Mammary epithelial cell (primary cell): ENCODE data around the gene SH3RF3.

Experiments
- EZH2 ChIP-seq: IDR thresholded peaks from 2 replicates; pipeline ENCODE4 v1.6.1; 2012; ENCODE audit warnings: low read length, inconsistent platforms, borderline replicate concordance
- TF ChIP-seq, protein P1 (sequence below), 2 donors: IDR thresholded peaks in 1 of 2; conservative IDR thresholded peaks in 1 of 2; 2 replicates each; pipeline ENCODE4 v1.5.1; 2011 to 2012; ENCODE audit warnings: inconsistent platforms in 2 of 2, low read length in 2 of 2, mild to moderate bottlenecking in 2 of 2, control low read depth in 1 of 2, low read depth in 1 of 2; ENCODE audit not compliant: insufficient read depth in 1 of 2; ENCODE audit errors: extremely low read depth in 1 of 2

DNA sequence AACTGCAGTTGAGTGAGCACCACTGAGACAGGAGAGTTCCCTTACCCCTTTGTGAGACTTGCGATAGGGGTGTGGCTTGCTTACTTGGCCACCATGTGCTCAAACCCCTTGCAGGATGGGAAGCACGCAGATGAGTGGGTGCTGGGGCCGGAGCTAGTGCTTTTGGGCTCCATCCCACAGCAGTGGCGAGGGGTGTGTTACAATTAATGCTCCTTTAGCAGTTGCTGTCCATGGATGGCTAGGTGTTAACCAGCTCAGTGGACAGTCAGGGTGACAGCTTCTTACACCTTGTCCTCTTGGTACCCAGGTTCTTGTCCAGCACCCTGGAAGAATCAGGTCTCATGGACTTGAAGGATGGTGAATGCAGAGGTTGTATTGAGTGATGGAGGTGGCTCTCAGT, 103.9 kb downstream of the SH3RF3 start:
- TF ChIP-seq, protein P1, sequence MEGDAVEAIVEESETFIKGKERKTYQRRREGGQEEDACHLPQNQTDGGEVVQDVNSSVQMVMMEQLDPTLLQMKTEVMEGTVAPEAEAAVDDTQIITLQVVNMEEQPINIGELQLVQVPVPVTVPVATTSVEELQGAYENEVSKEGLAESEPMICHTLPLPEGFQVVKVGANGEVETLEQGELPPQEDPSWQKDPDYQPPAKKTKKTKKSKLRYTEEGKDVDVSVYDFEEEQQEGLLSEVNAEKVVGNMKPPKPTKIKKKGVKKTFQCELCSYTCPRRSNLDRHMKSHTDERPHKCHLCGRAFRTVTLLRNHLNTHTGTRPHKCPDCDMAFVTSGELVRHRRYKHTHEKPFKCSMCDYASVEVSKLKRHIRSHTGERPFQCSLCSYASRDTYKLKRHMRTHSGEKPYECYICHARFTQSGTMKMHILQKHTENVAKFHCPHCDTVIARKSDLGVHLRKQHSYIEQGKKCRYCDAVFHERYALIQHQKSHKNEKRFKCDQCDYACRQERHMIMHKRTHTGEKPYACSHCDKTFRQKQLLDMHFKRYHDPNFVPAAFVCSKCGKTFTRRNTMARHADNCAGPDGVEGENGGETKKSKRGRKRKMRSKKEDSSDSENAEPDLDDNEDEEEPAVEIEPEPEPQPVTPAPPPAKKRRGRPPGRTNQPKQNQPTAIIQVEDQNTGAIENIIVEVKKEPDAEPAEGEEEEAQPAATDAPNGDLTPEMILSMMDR (conservative IDR thresholded peaks at IDR 0.05 in 1 of 2, IDR thresholded peaks at IDR 0.05 in 1 of 2; ENCODE audit: extremely low read depth in 1 of 2, insufficient read depth in 1 of 2, low read depth in 1 of 2, low read length in 2 of 2): no peak
- TF ChIP-seq EZH2: no peak
